B cell (primary cell): ENCODE measurements around the gene CBARP. TPM values are rescaled to one million over a fixed set of nuclear protein-coding genes. Genes with fewer than 3 reads are reported as not detected.

Experiments used
- ATAC-seq: fragments of 200-7000 bp; cut with Tn5 transposase; one replicate; pipeline ENCODE4 v1.10.0; 2021; ENCODE audit warnings: low read depth, mild to moderate bottlenecking, moderate number of reproducible peaks, moderate library complexity
- CTCF ChIA-PET: fragments of 350-600 bp; sonication (Branson Sonifier 250); formaldehyde crosslinking; loops from one replicate; lab custom pipeline; 2021; ENCODE audit warnings: antibody characterized with exemption, inconsistent platforms; lab: Charles Lee
- POLR2A ChIA-PET: fragments of 350-600 bp; sonication (Branson Sonifier 250); formaldehyde crosslinking; loops from one replicate; lab custom pipeline; 2021; ENCODE audit warnings: antibody characterized with exemption; lab: Charles Lee
- DNase-seq: peaks from one replicate; pipeline ENCODE4 v3.0.0; 2013
- H2AFZ ChIP-seq: 2 replicates; pipeline ENCODE4 v1.6.1; 2012; ENCODE audit warnings: mild to moderate bottlenecking, low read depth, low read length; ENCODE audit not compliant: insufficient read depth, poor library complexity, severe bottlenecking
- H3K27ac ChIP-seq, 2 donors: 1 replicate in 1 of 2; 2 replicates in 1 of 2; pipeline ENCODE4 v1.5.1; 2012 to 2013; ENCODE audit warnings: low read length in 2 of 2, mild to moderate bottlenecking in 2 of 2, moderate library complexity in 1 of 2
- H3K27me3 ChIP-seq, 4 experiments: fragments of 200-600 bp in 1 of 4; sonication (generic) in 1 of 4; replicated peaks in 1 of 4; 1 replicate in 2 of 4; 2 replicates in 2 of 4; pipeline versions ENCODE4 v1.6.1 to v1.7.0; 2013 to 2016; ENCODE audit warnings: low read length in 3 of 4, mild to moderate bottlenecking in 2 of 4, mixed read lengths in 1 of 4, moderate library complexity in 1 of 4; ENCODE audit not compliant: insufficient read depth in 4 of 4, control insufficient read depth in 3 of 4; ENCODE audit errors: control extremely low read depth in 1 of 4
- H3K36me3 ChIP-seq, 2 experiments: replicated peaks in 1 of 2; 1 replicate in 1 of 2; 2 replicates in 1 of 2; pipeline versions ENCODE4 v1.6.1 to v1.7.1; 2013; ENCODE audit warnings: low read length in 1 of 2; ENCODE audit not compliant: insufficient read depth in 2 of 2, control insufficient read depth in 1 of 2; ENCODE audit errors: control extremely low read depth in 1 of 2, extremely low read depth in 1 of 2
- H3K4me1 ChIP-seq, 2 donors: fragments of 200-600 bp in 1 of 2; sonication (generic) in 1 of 2; 1 replicate in 1 of 2; 2 replicates in 1 of 2; pipeline versions ENCODE4 v1.5.1 to v1.6.1; 2013 to 2017; ENCODE audit warnings: low read length in 2 of 2; ENCODE audit not compliant: control insufficient read depth in 2 of 2, insufficient read depth in 2 of 2
- H3K4me2 ChIP-seq: replicated peaks from 2 replicates; pipeline ENCODE3; 2012; ENCODE audit warnings: mild to moderate bottlenecking, low read depth, low read length; ENCODE audit not compliant: poor library complexity, severe bottlenecking
- H3K4me3 ChIP-seq, 5 experiments: fragments of 200-600 bp in 1 of 5; sonication (generic) in 1 of 5; 1 replicate in 3 of 5; 2 replicates in 2 of 5; pipeline versions ENCODE4 v1.5.1 to v1.7.0; 2011 to 2016; ENCODE audit warnings: low read length in 4 of 5, mild to moderate bottlenecking in 4 of 5, low read depth in 2 of 5, control low read depth in 1 of 5, moderate library complexity in 1 of 5; ENCODE audit not compliant: insufficient read depth in 1 of 5; ENCODE audit errors: control extremely low read depth in 1 of 5, extremely low read depth in 1 of 5
- H3K79me2 ChIP-seq: fragments of 200-600 bp; sonication (generic); one replicate; pipeline ENCODE4 v1.6.0; 2016; ENCODE audit warnings: low read length; ENCODE audit not compliant: control insufficient read depth, insufficient read depth
- H3K9ac ChIP-seq: fragments of 200-600 bp; sonication (generic); 2 replicates; pipeline ENCODE4 v1.6.1; 2017; ENCODE audit warnings: mild to moderate bottlenecking, low read length, moderate library complexity
- H3K9me3 ChIP-seq, 3 donors: one replicate each; pipeline versions ENCODE4 v1.6.1 to v1.7.1; 2013; ENCODE audit warnings: low read length in 2 of 3; ENCODE audit not compliant: control insufficient read depth in 2 of 3, insufficient read depth in 1 of 3; ENCODE audit errors: control extremely low read depth in 1 of 3
- H4K20me1 ChIP-seq: 2 replicates; pipeline ENCODE4 v1.6.0; 2012; ENCODE audit warnings: mild to moderate bottlenecking, low read length; ENCODE audit not compliant: insufficient read depth, control insufficient read depth, poor library complexity, severe bottlenecking
- H3K27ac Mint-ChIP-seq: one replicate; pipeline ENCODE4 v1.8.0; 2021; ENCODE audit warnings: mixed read lengths
- H3K27me3 Mint-ChIP-seq: one replicate; pipeline ENCODE4 v1.8.0; 2021; ENCODE audit warnings: mixed read lengths
- H3K4me1 Mint-ChIP-seq: one replicate; pipeline ENCODE4 v1.8.0; 2021; ENCODE audit warnings: mixed read lengths
- H3K4me3 Mint-ChIP-seq: one replicate; pipeline ENCODE4 v1.8.0; 2021; ENCODE audit warnings: mixed read lengths
- H3K9me3 Mint-ChIP-seq: one replicate; pipeline ENCODE4 v1.8.0; 2022; ENCODE audit warnings: mixed read lengths; ENCODE audit not compliant: insufficient read depth
- EZH2 ChIP-seq: IDR thresholded peaks from 2 replicates; pipeline ENCODE4 v1.6.1; 2012; ENCODE audit warnings: borderline replicate concordance, low read depth, mild to moderate bottlenecking, moderate library complexity, low read length; ENCODE audit not compliant: insufficient read depth, poor library complexity, severe bottlenecking
- WGBS: methylation state at CpG from one replicate; pipeline ENCODE4 v1.1.5; 2013; ENCODE audit warnings: missing lambda C conversion rate; ENCODE audit not compliant: insufficient coverage; 5-methylcytosine and 5-hydroxymethylcytosine counted together
- intact Hi-C: fragments of 100-400 bp; cut with micrococcal nuclease; formaldehyde crosslinking; loops from one replicate; pipeline ENCODE4 v1.10.0; 2022
- polyA plus RNA-seq: library from polyadenylated mRNA; depleted of rRNA; stranded (reverse); fragments of >200 nt; gene quantifications from 2 replicates; pipeline ENCODE4 v1.2.3, GENCODE V29; 2012
- total RNA-seq, 2 donors: library from RNA; stranded (reverse); fragments of 120-200 nt in 1 of 2; gene quantifications; 1 replicate in 1 of 2; 2 replicates in 1 of 2; pipeline versions ENCODE4 v1.2.3 to v1.2.4, GENCODE V29; 2013 to 2022
- TF ChIP-seq, protein P1 (sequence below): fragments of 200-600 bp; IDR thresholded peaks from one replicate; pipeline ENCODE4 v1.8.0; 2022; ENCODE audit warnings: antibody characterized with exemption, mild to moderate bottlenecking

The CBARP gene
- total and polyA plus RNA-seq, 2 donors (not counting 1 experiment from before 2014, with no cell fraction given): not detected

DNA sequence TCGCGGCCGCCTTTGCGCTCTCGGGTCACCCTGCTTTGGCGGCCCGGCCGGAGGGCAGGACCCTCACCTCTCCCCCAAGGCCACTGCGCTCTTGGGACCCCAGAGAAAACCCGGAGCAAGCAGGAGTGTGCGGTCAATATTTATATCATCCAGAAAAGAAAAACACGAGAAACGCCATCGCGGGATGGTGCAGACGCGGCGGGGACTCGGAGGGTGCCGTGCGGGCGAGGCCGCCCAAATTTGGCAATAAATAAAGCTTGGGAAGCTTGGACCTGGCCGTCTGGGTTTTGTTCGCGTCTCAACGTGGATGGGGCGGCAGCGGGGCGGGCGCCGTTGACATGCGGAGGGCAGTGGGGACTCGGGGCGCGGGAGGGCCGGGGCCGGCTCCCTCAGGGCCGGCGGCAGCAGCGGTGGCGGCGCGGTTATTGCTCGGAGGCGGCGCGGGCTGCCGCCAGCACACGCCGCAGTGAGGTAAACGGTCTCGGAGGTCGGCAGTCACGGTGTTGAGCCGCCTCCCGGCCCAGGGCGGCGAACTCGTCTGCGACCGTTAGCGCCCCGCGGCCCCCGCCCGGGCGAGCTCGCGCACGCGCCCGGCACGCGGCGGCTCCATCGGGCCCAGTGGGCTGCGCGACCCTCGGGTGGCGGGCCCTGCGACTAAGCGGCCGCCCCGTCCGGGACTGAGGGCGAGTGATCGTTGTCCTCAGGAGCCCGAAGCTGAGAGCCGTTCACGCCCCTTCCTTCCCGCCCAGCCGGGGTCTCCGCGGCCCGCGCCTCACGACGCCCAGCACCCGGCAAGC is 9.4 kb downstream of the CBARP start:
- Histone ChIP-seq H3K9me3 (no peaks in the 10 kb centered on the region), H3K4me1 (no peaks in the 10 kb centered on the region), H3K79me2 (no peaks in the 10 kb centered on the region), H2AFZ (no peak overlapping the region), H3K27ac (no peak overlapping the region), H3K36me3 (peaks cover 0 to 18% of the 10 kb centered on the region in 2 experiments), H4K20me1 (peaks cover 10% of the 10 kb centered on the region), H3K9ac (no peak overlapping the region), H3K27me3 (no peaks in the 10 kb centered on the region), H3K4me2 (no peak overlapping the region), H3K4me3 (no peak overlapping the region)
- no peak for TF ChIP-seq EZH2
- TF ChIP-seq, protein P1, sequence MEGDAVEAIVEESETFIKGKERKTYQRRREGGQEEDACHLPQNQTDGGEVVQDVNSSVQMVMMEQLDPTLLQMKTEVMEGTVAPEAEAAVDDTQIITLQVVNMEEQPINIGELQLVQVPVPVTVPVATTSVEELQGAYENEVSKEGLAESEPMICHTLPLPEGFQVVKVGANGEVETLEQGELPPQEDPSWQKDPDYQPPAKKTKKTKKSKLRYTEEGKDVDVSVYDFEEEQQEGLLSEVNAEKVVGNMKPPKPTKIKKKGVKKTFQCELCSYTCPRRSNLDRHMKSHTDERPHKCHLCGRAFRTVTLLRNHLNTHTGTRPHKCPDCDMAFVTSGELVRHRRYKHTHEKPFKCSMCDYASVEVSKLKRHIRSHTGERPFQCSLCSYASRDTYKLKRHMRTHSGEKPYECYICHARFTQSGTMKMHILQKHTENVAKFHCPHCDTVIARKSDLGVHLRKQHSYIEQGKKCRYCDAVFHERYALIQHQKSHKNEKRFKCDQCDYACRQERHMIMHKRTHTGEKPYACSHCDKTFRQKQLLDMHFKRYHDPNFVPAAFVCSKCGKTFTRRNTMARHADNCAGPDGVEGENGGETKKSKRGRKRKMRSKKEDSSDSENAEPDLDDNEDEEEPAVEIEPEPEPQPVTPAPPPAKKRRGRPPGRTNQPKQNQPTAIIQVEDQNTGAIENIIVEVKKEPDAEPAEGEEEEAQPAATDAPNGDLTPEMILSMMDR: no peak
- ATAC-seq (no peak), DNase-seq (no peak)
- H3K4me3 Mint-ChIP-seq: no peak overlapping the region
- WGBS: 97% methylated on average over 92 of the region's 100 CpGs
- no peak overlapping the region for H3K27ac Mint-ChIP-seq
- H3K27me3 Mint-ChIP-seq: no peaks in the 10 kb centered on the region
- ChIA-PET CTCF (no interaction called here), POLR2A (no interaction called here)
- H3K4me1 Mint-ChIP-seq: no peaks in the 10 kb centered on the region
- intact Hi-C loops: no loop called here
- no peaks in the 10 kb centered on the region for H3K9me3 Mint-ChIP-seq

DNA sequence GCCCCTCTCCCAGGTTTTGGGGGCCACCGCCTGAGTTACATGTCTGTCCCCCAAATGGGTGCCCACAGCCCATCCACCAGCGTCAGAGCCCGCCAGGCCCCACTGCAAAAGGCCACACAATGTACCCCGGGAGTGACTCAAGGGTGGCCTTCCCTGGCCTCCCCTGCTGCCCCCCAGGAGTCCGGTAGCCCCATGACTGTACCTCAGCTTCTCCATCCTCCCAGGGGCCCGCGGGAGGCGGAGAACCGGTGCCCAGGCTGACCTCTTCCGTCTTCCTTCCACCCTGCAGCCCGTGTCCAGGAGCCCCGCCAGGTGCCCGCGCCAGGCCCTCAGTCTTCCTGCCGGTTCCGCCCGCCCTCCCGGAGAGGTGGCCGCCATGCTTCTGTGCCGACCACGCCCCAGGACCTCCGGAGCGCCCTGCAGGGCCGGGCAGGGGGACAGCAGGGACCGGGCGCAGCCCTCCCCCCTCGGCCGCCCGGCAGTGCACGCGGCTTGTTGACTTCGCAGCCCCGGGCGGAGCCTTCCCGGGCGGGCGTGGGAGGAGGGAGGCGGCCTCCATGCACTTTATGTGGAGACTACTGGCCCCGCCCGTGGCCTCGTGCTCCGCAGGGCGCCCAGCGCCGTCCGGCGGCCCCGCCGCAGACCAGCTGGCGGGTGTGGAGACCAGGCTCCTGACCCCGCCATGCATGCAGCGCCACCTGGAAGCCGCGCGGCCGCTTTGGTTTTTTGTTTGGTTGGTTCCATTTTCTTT is 10.3 kb downstream of the CBARP start:
- Histone ChIP-seq H2AFZ (no peak overlapping the region), H3K9ac (no peak overlapping the region), H3K4me2 (no peak overlapping the region), H3K36me3 (peaks cover 0 to 26% of the 10 kb centered on the region in 2 experiments), H3K9me3 (no peaks in the 10 kb centered on the region), H3K4me3 (no peak overlapping the region), H3K4me1 (no peaks in the 10 kb centered on the region), H3K27me3 (no peaks in the 10 kb centered on the region), H3K79me2 (peaks cover 3% of the 10 kb centered on the region), H3K27ac (no peak overlapping the region), H4K20me1 (peaks cover 12% of the 10 kb centered on the region)
- ATAC-seq: no peak
- Mint-ChIP-seq H3K27ac (no peak overlapping the region), H3K4me1 (peaks cover 2% of the 10 kb centered on the region), H3K4me3 (no peak overlapping the region), H3K9me3 (no peaks in the 10 kb centered on the region), H3K27me3 (no peaks in the 10 kb centered on the region)
- ChIA-PET CTCF (no interaction called here), POLR2A (no interaction called here)
- TF ChIP-seq, protein P1: no peak
- TF ChIP-seq EZH2: no peak
- 98% methylated on average over 35 of the region's 56 CpGs for WGBS
- intact Hi-C loops: no loop called here
- no peak for DNase-seq
